CD8-positive, alpha-beta memory T cell (primary cell): ENCODE measurements around the gene TWIST2. TPM values are rescaled to one million over a fixed set of nuclear protein-coding genes. Genes with fewer than 3 reads are reported as not detected.

Source experiments
- CTCF ChIA-PET: fragments of 350-600 bp; sonication (Branson Sonifier 250); formaldehyde crosslinking; loops from one replicate; lab custom pipeline; 2021; ENCODE audit warnings: antibody characterized with exemption; lab: Charles Lee
- POLR2A ChIA-PET: fragments of 350-600 bp; sonication (Branson Sonifier 250); formaldehyde crosslinking; loops from one replicate; lab custom pipeline; 2021; ENCODE audit warnings: antibody characterized with exemption; lab: Charles Lee
- DNase-seq, 5 donors: peaks; one replicate each; pipeline versions ENCODE4 v3.0.0 to v3.0.0-alpha.2; 2020 to 2022; ENCODE audit warnings: mixed read lengths in 1 of 5
- H3K27ac ChIP-seq: one replicate; pipeline ENCODE4 v1.7.0; 2013; ENCODE audit warnings: low read depth, mild to moderate bottlenecking, low read length, moderate library complexity
- H3K27me3 ChIP-seq: 2 replicates; pipeline ENCODE4 v1.7.0; 2013; ENCODE audit warnings: low read length, mild to moderate bottlenecking; ENCODE audit not compliant: insufficient read depth, poor library complexity, severe bottlenecking
- H3K36me3 ChIP-seq: 2 replicates; pipeline ENCODE4 v1.7.0; 2013; ENCODE audit warnings: mild to moderate bottlenecking, low read length, moderate library complexity; ENCODE audit not compliant: insufficient read depth
- H3K4me1 ChIP-seq: 2 replicates; pipeline ENCODE4 v1.7.0; 2013; ENCODE audit warnings: mild to moderate bottlenecking, low read length, moderate library complexity; ENCODE audit not compliant: insufficient read depth
- H3K4me3 ChIP-seq: 2 replicates; pipeline ENCODE4 v1.7.0; 2013; ENCODE audit warnings: mild to moderate bottlenecking, low read length
- H3K9me3 ChIP-seq: 2 replicates; pipeline ENCODE4 v1.7.0; 2013; ENCODE audit warnings: mild to moderate bottlenecking, low read length
- H3K27ac Mint-ChIP-seq, 8 donors: one replicate each; pipeline ENCODE4 v1.8.0; 2020 to 2021; ENCODE audit warnings: mixed read lengths in 8 of 8, mild to moderate bottlenecking in 6 of 8, inconsistent platforms in 3 of 8, moderate library complexity in 3 of 8
- H3K27me3 Mint-ChIP-seq, 2 donors: one replicate each; pipeline ENCODE4 v1.8.0; 2020 to 2021; ENCODE audit warnings: mixed read lengths in 2 of 2, mild to moderate bottlenecking in 1 of 2, moderate library complexity in 1 of 2
- H3K36me3 Mint-ChIP-seq, 3 donors: one replicate each; pipeline ENCODE4 v1.8.0; 2020 to 2021; ENCODE audit warnings: mixed read lengths in 3 of 3, inconsistent platforms in 1 of 3, mild to moderate bottlenecking in 1 of 3
- H3K4me1 Mint-ChIP-seq, 3 donors: one replicate each; pipeline ENCODE4 v1.8.0; 2020 to 2021; ENCODE audit warnings: mixed read lengths in 3 of 3, inconsistent platforms in 1 of 3, mild to moderate bottlenecking in 1 of 3
- H3K4me3 Mint-ChIP-seq, 7 donors: one replicate each; pipeline ENCODE4 v1.8.0; 2020 to 2021; ENCODE audit warnings: mixed read lengths in 7 of 7, mild to moderate bottlenecking in 6 of 7, moderate library complexity in 4 of 7, inconsistent platforms in 2 of 7
- H3K9me3 Mint-ChIP-seq, 5 donors: one replicate each; pipeline ENCODE4 v1.8.0; 2020 to 2022; ENCODE audit warnings: mixed read lengths in 5 of 5, mild to moderate bottlenecking in 3 of 5, moderate library complexity in 2 of 5, inconsistent platforms in 1 of 5
- polyA plus RNA-seq: library from polyadenylated mRNA; unstranded; fragments of 300-500 nt; fragmentation: Illumina TruSeq; gene quantifications from one replicate; pipeline ENCODE4 v1.2.3, GENCODE V29; 2021
- total RNA-seq, 2 experiments: library from RNA; stranded (reverse); gene quantifications; one replicate each; pipeline ENCODE4 v1.2.3, GENCODE V29; 2021

TWIST2 gene
- total and polyA plus RNA-seq, 3 experiments from 2014 or later, result not detected

GRCh38 chr2:238887616-238888015 lies 39.7 kb downstream of the TWIST2 start:
- Mint-ChIP-seq H3K27ac (no peak overlapping the region), H3K9me3 (no peaks in the 10 kb centered on the region), H3K4me3 (no peak overlapping the region), H3K4me1 (no peaks in the 10 kb centered on the region), H3K36me3 (no peaks in the 10 kb centered on the region), H3K27me3 (peaks cover 4 to 16% of the 10 kb centered on the region in 2 donors)
- no peaks in the 10 kb centered on the region for H3K27me3 ChIP-seq
- ChIA-PET POLR2A (no interaction called here), CTCF (no interaction called here)
- no peaks in the 10 kb centered on the region for H3K9me3 ChIP-seq
- H3K4me3 ChIP-seq, result no peak overlapping the region
- no peak for DNase-seq
- no peaks in the 10 kb centered on the region for H3K36me3 ChIP-seq
- no peak overlapping the region for H3K27ac ChIP-seq
- H3K4me1 ChIP-seq, result no peaks in the 10 kb centered on the region

GRCh38 chr2:238888781-238889180 lies 40.9 kb downstream of the TWIST2 start:
- peaks cover 2 to 5% of the 10 kb centered on the region in 2 donors for H3K27me3 Mint-ChIP-seq
- Histone ChIP-seq H3K36me3 (no peaks in the 10 kb centered on the region), H3K4me1 (no peaks in the 10 kb centered on the region), H3K27ac (no peak overlapping the region), H3K4me3 (no peak overlapping the region), H3K27me3 (no peaks in the 10 kb centered on the region), H3K9me3 (no peaks in the 10 kb centered on the region)
- H3K4me3 Mint-ChIP-seq, result no peak overlapping the region
- ChIA-PET POLR2A (no interaction called here), CTCF (no interaction called here)
- H3K36me3 Mint-ChIP-seq, result no peaks in the 10 kb centered on the region
- no peaks in the 10 kb centered on the region for H3K4me1 Mint-ChIP-seq
- no peak for DNase-seq
- H3K27ac Mint-ChIP-seq, result no peak overlapping the region
- no peaks in the 10 kb centered on the region for H3K9me3 Mint-ChIP-seq

DNA sequence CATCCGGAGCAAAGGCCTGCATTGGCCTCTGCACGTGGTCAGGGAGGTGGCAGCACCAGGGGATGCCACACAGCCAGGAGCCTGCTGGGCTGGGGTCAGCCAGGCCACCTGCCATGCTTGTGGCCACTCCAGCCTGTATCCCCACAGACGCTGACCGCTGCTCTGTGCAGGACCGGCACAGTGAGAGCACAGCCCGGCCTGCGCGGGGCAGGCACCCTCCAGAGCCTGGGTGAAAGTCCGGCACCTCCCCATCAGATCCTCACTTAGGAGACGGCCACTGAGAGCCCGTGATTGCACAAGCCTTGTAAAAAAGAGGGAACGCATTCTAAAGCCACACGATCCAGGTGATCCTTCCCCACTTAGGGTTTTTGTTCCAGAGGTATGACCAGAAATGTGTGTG lies 42.2 kb downstream of the TWIST2 start:
- Histone ChIP-seq H3K36me3 (no peaks in the 10 kb centered on the region), H3K27me3 (no peaks in the 10 kb centered on the region), H3K4me3 (no peak overlapping the region), H3K27ac (no peak overlapping the region), H3K4me1 (no peaks in the 10 kb centered on the region), H3K9me3 (no peaks in the 10 kb centered on the region)
- Mint-ChIP-seq H3K27ac (no peak overlapping the region), H3K27me3 (peaks cover 5 to 11% of the 10 kb centered on the region in 2 donors), H3K4me1 (no peaks in the 10 kb centered on the region), H3K9me3 (no peaks in the 10 kb centered on the region), H3K36me3 (no peaks in the 10 kb centered on the region), H3K4me3 (no peak overlapping the region)
- ChIA-PET POLR2A (no interaction called here), CTCF (no interaction called here)
- no peak for DNase-seq

- no peak overlapping the region for H3K27ac Mint-ChIP-seq
- Histone ChIP-seq H3K4me3 (no peak overlapping the region), H3K9me3 (no peaks in the 10 kb centered on the region), H3K27me3 (no peaks in the 10 kb centered on the region), H3K4me1 (no peaks in the 10 kb centered on the region), H3K27ac (no peak overlapping the region), H3K36me3 (no peaks in the 10 kb centered on the region)
- ChIA-PET POLR2A (no interaction called here), CTCF (no interaction called here)
- no peak for DNase-seq
- no peaks in the 10 kb centered on the region for H3K4me1 Mint-ChIP-seq
- H3K4me3 Mint-ChIP-seq, result no peak overlapping the region
- H3K9me3 Mint-ChIP-seq, result no peaks in the 10 kb centered on the region
- peaks cover 5 to 6% of the 10 kb centered on the region in 2 donors for H3K27me3 Mint-ChIP-seq
- H3K36me3 Mint-ChIP-seq, result no peaks in the 10 kb centered on the region
Observed at GRCh38 chr2:238890618-238891456, 43.0 kb downstream of the TWIST2 start.

DNA sequence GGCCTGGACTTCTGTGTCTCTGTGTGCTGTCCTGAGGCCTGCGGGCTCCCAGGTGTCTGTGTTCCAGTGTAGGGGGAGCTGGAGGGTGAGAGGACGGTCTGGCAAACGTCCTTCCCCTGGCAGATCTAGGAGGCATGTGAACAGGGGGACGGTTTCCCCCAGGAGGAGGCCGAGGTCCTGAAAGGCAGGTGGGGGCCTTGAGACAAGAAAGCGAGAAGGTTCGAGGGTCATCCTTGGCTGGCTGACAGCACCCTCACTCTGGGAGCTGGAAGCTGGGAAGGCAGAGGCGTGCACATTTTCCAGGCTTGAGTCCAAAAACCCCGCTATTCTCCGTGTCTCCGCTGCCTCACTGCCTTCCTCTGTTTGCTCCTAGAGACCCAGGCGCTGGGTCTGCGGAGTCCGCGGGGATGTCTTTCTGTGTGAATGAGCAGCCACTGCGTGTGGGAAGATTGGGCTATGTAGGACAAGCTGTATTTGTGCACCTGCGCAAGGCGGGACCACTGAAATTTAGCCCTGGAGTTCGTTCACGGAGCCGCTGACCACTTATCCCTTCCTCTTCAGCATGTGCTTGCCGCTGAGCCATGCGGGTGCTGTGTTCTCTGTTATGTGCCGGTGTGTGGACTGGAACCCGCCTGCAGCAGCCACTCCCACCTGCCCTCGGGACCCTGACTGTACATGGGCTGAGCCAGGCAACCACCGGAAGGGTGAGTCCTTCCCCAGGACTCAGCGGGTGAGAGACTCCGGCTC lies 43.7 kb downstream of the TWIST2 start:
- H3K4me1 ChIP-seq, result no peaks in the 10 kb centered on the region
- no peaks in the 10 kb centered on the region for H3K36me3 Mint-ChIP-seq
- H3K9me3 Mint-ChIP-seq, result no peaks in the 10 kb centered on the region
- no peak overlapping the region for H3K27ac ChIP-seq
- no peak overlapping the region for H3K4me3 Mint-ChIP-seq
- no peaks in the 10 kb centered on the region for H3K36me3 ChIP-seq
- CTCF ChIA-PET, result no interaction called here
- H3K4me1 Mint-ChIP-seq, result no peaks in the 10 kb centered on the region
- no peaks in the 10 kb centered on the region for H3K27me3 ChIP-seq
- POLR2A ChIA-PET, result no interaction called here
- H3K27ac Mint-ChIP-seq, result no peak overlapping the region
- H3K4me3 ChIP-seq, result no peak overlapping the region
- DNase-seq, result no peak
- peaks cover 5 to 6% of the 10 kb centered on the region in 2 donors for H3K27me3 Mint-ChIP-seq
- no peaks in the 10 kb centered on the region for H3K9me3 ChIP-seq

- H3K4me3 ChIP-seq, result no peak overlapping the region
- no peaks in the 10 kb centered on the region for H3K36me3 Mint-ChIP-seq
- H3K4me1 ChIP-seq, result no peaks in the 10 kb centered on the region
- no peaks in the 10 kb centered on the region for H3K4me1 Mint-ChIP-seq
- no peaks in the 10 kb centered on the region for H3K36me3 ChIP-seq
- POLR2A ChIA-PET, result no interaction called here
- no peak overlapping the region for H3K27ac Mint-ChIP-seq
- no peaks in the 10 kb centered on the region for H3K27me3 ChIP-seq
- H3K9me3 Mint-ChIP-seq, result no peaks in the 10 kb centered on the region
- no peak overlapping the region for H3K27ac ChIP-seq
- peaks cover 5 to 10% of the 10 kb centered on the region in 2 donors for H3K27me3 Mint-ChIP-seq
- CTCF ChIA-PET, result no interaction called here
- no peak for DNase-seq
- H3K9me3 ChIP-seq, result no peaks in the 10 kb centered on the region
- no peak overlapping the region for H3K4me3 Mint-ChIP-seq
Observed at GRCh38 chr2:238892204-238892500, 44.3 kb downstream of the TWIST2 start.

- Histone ChIP-seq H3K36me3 (no peaks in the 10 kb centered on the region), H3K27me3 (no peaks in the 10 kb centered on the region), H3K9me3 (no peaks in the 10 kb centered on the region), H3K4me3 (no peak overlapping the region), H3K4me1 (no peaks in the 10 kb centered on the region), H3K27ac (no peak overlapping the region)
- ChIA-PET POLR2A (no interaction called here), CTCF (no interaction called here)
- DNase-seq, result no peak
- Mint-ChIP-seq H3K27me3 (peaks cover 5 to 11% of the 10 kb centered on the region in 2 donors), H3K9me3 (no peaks in the 10 kb centered on the region), H3K27ac (no peak overlapping the region), H3K4me1 (no peaks in the 10 kb centered on the region), H3K4me3 (no peak overlapping the region), H3K36me3 (no peaks in the 10 kb centered on the region)
Observed at GRCh38 chr2:238892796-238893195, 44.9 kb downstream of the TWIST2 start.

- no peak overlapping the region for H3K27ac ChIP-seq
- H3K27ac Mint-ChIP-seq, result no peak overlapping the region
- peaks cover 5 to 11% of the 10 kb centered on the region in 2 donors for H3K27me3 Mint-ChIP-seq
- no peaks in the 10 kb centered on the region for H3K4me1 Mint-ChIP-seq
- ChIA-PET POLR2A (no interaction called here), CTCF (no interaction called here)
- no peak for DNase-seq
- no peak overlapping the region for H3K4me3 Mint-ChIP-seq
- H3K9me3 Mint-ChIP-seq, result no peaks in the 10 kb centered on the region
- no peaks in the 10 kb centered on the region for H3K36me3 Mint-ChIP-seq
- no peaks in the 10 kb centered on the region for H3K36me3 ChIP-seq
- H3K4me3 ChIP-seq, result no peak overlapping the region
- no peaks in the 10 kb centered on the region for H3K9me3 ChIP-seq
- no peaks in the 10 kb centered on the region for H3K27me3 ChIP-seq
- H3K4me1 ChIP-seq, result no peaks in the 10 kb centered on the region
Observed at GRCh38 chr2:238893349-238894000, 45.6 kb downstream of the TWIST2 start.
